ENCODE data around the gene IFNAR1.

Gene IFNAR1

GRCh38 chr21:33373451-33373850 lies 48.7 kb downstream of the IFNAR1 start:
- H3K4ac ChIP-seq (ENCODE audit: low read length) = no peak overlapping the region
- no peak overlapping the region for H3K18ac ChIP-seq (ENCODE audit: low read length)
- no peak overlapping the region for H3K4me2 ChIP-seq (ENCODE audit: insufficient read depth, low read length, poor library complexity, severe bottlenecking)
- H2BK5ac ChIP-seq (ENCODE audit: low read length) = no peak overlapping the region
- no peaks in the 10 kb centered on the region for H3K4me1 ChIP-seq (ENCODE audit: control insufficient read depth in 2 of 2, insufficient read depth in 1 of 2, low read depth in 1 of 2, low read length in 2 of 2)
- DNase-seq (ENCODE audit: low spot score) = no peak
- no peak overlapping the region for H2BK120ac ChIP-seq (ENCODE audit: low read depth, low read length)
- H3K4me3 ChIP-seq (ENCODE audit: low read length in 2 of 2) = no peak overlapping the region
- H3K27ac ChIP-seq (replicated peaks; ENCODE audit: low read length) = no peak overlapping the region
- H4K91ac ChIP-seq (ENCODE audit: low read depth, low read length, poor library complexity) = no peak overlapping the region
- no peak overlapping the region for H2BK15ac ChIP-seq (ENCODE audit: low read length)
- H3K27me3 ChIP-seq (ENCODE audit: control insufficient read depth in 3 of 3, insufficient read depth in 3 of 3, low read depth in 1 of 3, low read length in 3 of 3) = no peaks in the 10 kb centered on the region
- no peaks in the 10 kb centered on the region for H3K79me1 ChIP-seq (ENCODE audit: low read depth, low read length)
- WGBS, 2 donors (ENCODE audit: extremely low coverage in 2 of 2, insufficient read length in 2 of 2, insufficient replicate concordance in 1 of 2) = no CpG with 5 or more reads among the region's 2 CpGs
- no peak overlapping the region for H2BK12ac ChIP-seq (ENCODE audit: low read length)
- no peak overlapping the region for H2AFZ ChIP-seq (ENCODE audit: low read length)
- H3K23ac ChIP-seq (ENCODE audit: low read depth, low read length, poor library complexity) = no peak overlapping the region
- no peak overlapping the region for H4K8ac ChIP-seq (ENCODE audit: low read depth, low read length)
- no peaks in the 10 kb centered on the region for H3K36me3 ChIP-seq (replicated peaks in 1 of 2; ENCODE audit: control insufficient read depth in 2 of 2, insufficient read depth in 2 of 2, low read length in 2 of 2)
- no peak overlapping the region for H2AK5ac ChIP-seq (ENCODE audit: low read depth, low read length)
- H3K9ac ChIP-seq (ENCODE audit: low read depth, low read length, poor library complexity) = no peak overlapping the region
- H3K9me3 ChIP-seq (replicated peaks in 1 of 2; ENCODE audit: control insufficient read depth in 2 of 2, insufficient read depth in 1 of 2, low read depth in 1 of 2, low read length in 2 of 2) = peaks cover 5 to 8% of the 10 kb centered on the region in 2 donors
- H3K14ac ChIP-seq (ENCODE audit: low read length) = no peak overlapping the region

GRCh38 chr21:33374080-33374449 lies 49.3 kb downstream of the IFNAR1 start:
- Histone ChIP-seq H2BK120ac (ENCODE audit: low read depth, low read length) (no peak overlapping the region), H3K79me1 (ENCODE audit: low read depth, low read length) (no peaks in the 10 kb centered on the region), H3K4me3 (ENCODE audit: low read length in 2 of 2) (no peak overlapping the region), H3K4ac (ENCODE audit: low read length) (no peak overlapping the region), H3K27ac (replicated peaks; ENCODE audit: low read length) (no peak overlapping the region), H4K8ac (ENCODE audit: low read depth, low read length) (no peak overlapping the region), H2AFZ (ENCODE audit: low read length) (no peak overlapping the region), H3K14ac (ENCODE audit: low read length) (no peak overlapping the region), H2AK5ac (ENCODE audit: low read depth, low read length) (no peak overlapping the region), H2BK5ac (ENCODE audit: low read length) (no peak overlapping the region), H3K36me3 (replicated peaks in 1 of 2; ENCODE audit: control insufficient read depth in 2 of 2, insufficient read depth in 2 of 2, low read length in 2 of 2) (no peaks in the 10 kb centered on the region), H3K4me1 (ENCODE audit: control insufficient read depth in 2 of 2, insufficient read depth in 1 of 2, low read depth in 1 of 2, low read length in 2 of 2) (no peaks in the 10 kb centered on the region), H3K27me3 (ENCODE audit: control insufficient read depth in 3 of 3, insufficient read depth in 3 of 3, low read depth in 1 of 3, low read length in 3 of 3) (no peaks in the 10 kb centered on the region), H4K91ac (ENCODE audit: low read depth, low read length, poor library complexity) (no peak overlapping the region), H3K23ac (ENCODE audit: low read depth, low read length, poor library complexity) (no peak overlapping the region), H3K9ac (ENCODE audit: low read depth, low read length, poor library complexity) (no peak overlapping the region), H2BK15ac (ENCODE audit: low read length) (no peak overlapping the region), H2BK12ac (ENCODE audit: low read length) (no peak overlapping the region), H3K18ac (ENCODE audit: low read length) (no peak overlapping the region), H3K9me3 (replicated peaks in 1 of 2; ENCODE audit: control insufficient read depth in 2 of 2, insufficient read depth in 1 of 2, low read depth in 1 of 2, low read length in 2 of 2) (peaks cover 3 to 4% of the 10 kb centered on the region in 2 donors), H3K4me2 (ENCODE audit: insufficient read depth, low read length, poor library complexity, severe bottlenecking) (no peak overlapping the region)
- WGBS, 2 donors (ENCODE audit: extremely low coverage in 2 of 2, insufficient read length in 2 of 2, insufficient replicate concordance in 1 of 2) = no CpG with 5 or more reads among the region's 2 CpGs
- DNase-seq (ENCODE audit: low spot score) = no peak

GRCh38 chr21:33374450-33375096 lies 49.8 kb downstream of the IFNAR1 start:
- Histone ChIP-seq H4K8ac (ENCODE audit: low read depth, low read length) (no peak overlapping the region), H3K9ac (ENCODE audit: low read depth, low read length, poor library complexity) (no peak overlapping the region), H3K79me1 (ENCODE audit: low read depth, low read length) (no peaks in the 10 kb centered on the region), H2BK12ac (ENCODE audit: low read length) (no peak overlapping the region), H3K4me3 (ENCODE audit: low read length in 2 of 2) (no peak overlapping the region), H2AFZ (ENCODE audit: low read length) (no peak overlapping the region), H2BK120ac (ENCODE audit: low read depth, low read length) (no peak overlapping the region), H4K91ac (ENCODE audit: low read depth, low read length, poor library complexity) (no peak overlapping the region), H3K4ac (ENCODE audit: low read length) (no peak overlapping the region), H2BK15ac (ENCODE audit: low read length) (no peak overlapping the region), H2BK5ac (ENCODE audit: low read length) (no peak overlapping the region), H3K4me1 (ENCODE audit: control insufficient read depth in 2 of 2, insufficient read depth in 1 of 2, low read depth in 1 of 2, low read length in 2 of 2) (no peaks in the 10 kb centered on the region), H3K23ac (ENCODE audit: low read depth, low read length, poor library complexity) (no peak overlapping the region), H3K36me3 (replicated peaks in 1 of 2; ENCODE audit: control insufficient read depth in 2 of 2, insufficient read depth in 2 of 2, low read length in 2 of 2) (no peaks in the 10 kb centered on the region), H3K27me3 (ENCODE audit: control insufficient read depth in 3 of 3, insufficient read depth in 3 of 3, low read depth in 1 of 3, low read length in 3 of 3) (no peaks in the 10 kb centered on the region), H3K14ac (ENCODE audit: low read length) (no peak overlapping the region), H2AK5ac (ENCODE audit: low read depth, low read length) (no peak overlapping the region), H3K27ac (replicated peaks; ENCODE audit: low read length) (no peak overlapping the region), H3K9me3 (replicated peaks in 1 of 2; ENCODE audit: control insufficient read depth in 2 of 2, insufficient read depth in 1 of 2, low read depth in 1 of 2, low read length in 2 of 2) (peaks cover 1 to 2% of the 10 kb centered on the region in 2 donors), H3K4me2 (ENCODE audit: insufficient read depth, low read length, poor library complexity, severe bottlenecking) (no peak overlapping the region), H3K18ac (ENCODE audit: low read length) (no peak overlapping the region)
- no CpG with 5 or more reads among the region's 4 CpGs for WGBS, 2 donors (ENCODE audit: extremely low coverage in 2 of 2, insufficient read length in 2 of 2, insufficient replicate concordance in 1 of 2)
- DNase-seq (ENCODE audit: low spot score) = no peak

- Histone ChIP-seq H3K4ac (ENCODE audit: low read length) (no peak overlapping the region), H3K27me3 (ENCODE audit: control insufficient read depth in 3 of 3, insufficient read depth in 3 of 3, low read depth in 1 of 3, low read length in 3 of 3) (no peaks in the 10 kb centered on the region), H3K18ac (ENCODE audit: low read length) (no peak overlapping the region), H3K23ac (ENCODE audit: low read depth, low read length, poor library complexity) (no peak overlapping the region), H2AFZ (ENCODE audit: low read length) (no peak overlapping the region), H3K14ac (ENCODE audit: low read length) (no peak overlapping the region), H3K9ac (ENCODE audit: low read depth, low read length, poor library complexity) (no peak overlapping the region), H2BK15ac (ENCODE audit: low read length) (no peak overlapping the region), H3K4me3 (ENCODE audit: low read length in 2 of 2) (no peak overlapping the region), H4K8ac (ENCODE audit: low read depth, low read length) (no peak overlapping the region), H3K79me1 (ENCODE audit: low read depth, low read length) (no peaks in the 10 kb centered on the region), H3K4me1 (ENCODE audit: control insufficient read depth in 2 of 2, insufficient read depth in 1 of 2, low read depth in 1 of 2, low read length in 2 of 2) (no peaks in the 10 kb centered on the region), H2AK5ac (ENCODE audit: low read depth, low read length) (no peak overlapping the region), H2BK5ac (ENCODE audit: low read length) (no peak overlapping the region), H3K4me2 (ENCODE audit: insufficient read depth, low read length, poor library complexity, severe bottlenecking) (no peak overlapping the region), H2BK12ac (ENCODE audit: low read length) (no peak overlapping the region), H3K9me3 (replicated peaks in 1 of 2; ENCODE audit: control insufficient read depth in 2 of 2, insufficient read depth in 1 of 2, low read depth in 1 of 2, low read length in 2 of 2) (no peaks in the 10 kb centered on the region), H4K91ac (ENCODE audit: low read depth, low read length, poor library complexity) (no peak overlapping the region), H3K36me3 (replicated peaks in 1 of 2; ENCODE audit: control insufficient read depth in 2 of 2, insufficient read depth in 2 of 2, low read length in 2 of 2) (no peaks in the 10 kb centered on the region), H2BK120ac (ENCODE audit: low read depth, low read length) (no peak overlapping the region), H3K27ac (replicated peaks; ENCODE audit: low read length) (no peak overlapping the region)
- no peak for DNase-seq (ENCODE audit: low spot score)
- no CpG with 5 or more reads among the region's 5 CpGs for WGBS, 2 donors (ENCODE audit: extremely low coverage in 2 of 2, insufficient read length in 2 of 2, insufficient replicate concordance in 1 of 2)
Measured at GRCh38 chr21:33375101-33375644, 50.4 kb downstream of the IFNAR1 start.

All from neuronal stem cell (in vitro differentiated cells).